Measurements from ENCODE around the gene SAMD13.

The SAMD13 gene

GRCh38 chr1:84272401-84272800 is 29.1 kb upstream of the SAMD13 start:
- Histone ChIP-seq H4K8ac (ENCODE audit: low read depth, low read length) (no peak overlapping the region), H3K4me2 (ENCODE audit: insufficient read depth, low read length, poor library complexity, severe bottlenecking) (no peak overlapping the region), H3K9me3 (replicated peaks in 1 of 2; ENCODE audit: control insufficient read depth in 2 of 2, insufficient read depth in 1 of 2, low read depth in 1 of 2, low read length in 2 of 2) (no peaks in the 10 kb centered on the region), H3K18ac (ENCODE audit: low read length) (no peak overlapping the region), H2AK5ac (ENCODE audit: low read depth, low read length) (no peak overlapping the region), H2BK15ac (ENCODE audit: low read length) (no peak overlapping the region), H3K79me1 (ENCODE audit: low read depth, low read length) (no peaks in the 10 kb centered on the region), H2AFZ (ENCODE audit: low read length) (no peak overlapping the region), H4K91ac (ENCODE audit: low read depth, low read length, poor library complexity) (no peak overlapping the region), H3K4ac (ENCODE audit: low read length) (no peak overlapping the region), H3K4me3 (ENCODE audit: low read length in 2 of 2) (no peak overlapping the region), H3K27me3 (ENCODE audit: control insufficient read depth in 3 of 3, insufficient read depth in 3 of 3, low read depth in 1 of 3, low read length in 3 of 3) (peaks cover 0 to 3% (median 0%) of the 10 kb centered on the region in 3 experiments), H2BK120ac (ENCODE audit: low read depth, low read length) (no peak overlapping the region), H2BK12ac (ENCODE audit: low read length) (no peak overlapping the region), H3K14ac (ENCODE audit: low read length) (no peak overlapping the region), H3K27ac (replicated peaks; ENCODE audit: low read length) (no peak overlapping the region), H3K36me3 (replicated peaks in 1 of 2; ENCODE audit: control insufficient read depth in 2 of 2, insufficient read depth in 2 of 2, low read length in 2 of 2) (no peaks in the 10 kb centered on the region), H3K9ac (ENCODE audit: low read depth, low read length, poor library complexity) (no peak overlapping the region), H2BK5ac (ENCODE audit: low read length) (no peak overlapping the region), H3K4me1 (ENCODE audit: control insufficient read depth in 2 of 2, insufficient read depth in 1 of 2, low read depth in 1 of 2, low read length in 2 of 2) (peaks cover 2 to 6% of the 10 kb centered on the region in 2 donors), H3K23ac (ENCODE audit: low read depth, low read length, poor library complexity) (no peak overlapping the region)
- DNase-seq (ENCODE audit: low spot score), result no peak
- WGBS, 2 donors (ENCODE audit: extremely low coverage in 2 of 2, insufficient read length in 2 of 2, insufficient replicate concordance in 1 of 2), result no CpG with 5 or more reads among the region's 1 CpG

DNA sequence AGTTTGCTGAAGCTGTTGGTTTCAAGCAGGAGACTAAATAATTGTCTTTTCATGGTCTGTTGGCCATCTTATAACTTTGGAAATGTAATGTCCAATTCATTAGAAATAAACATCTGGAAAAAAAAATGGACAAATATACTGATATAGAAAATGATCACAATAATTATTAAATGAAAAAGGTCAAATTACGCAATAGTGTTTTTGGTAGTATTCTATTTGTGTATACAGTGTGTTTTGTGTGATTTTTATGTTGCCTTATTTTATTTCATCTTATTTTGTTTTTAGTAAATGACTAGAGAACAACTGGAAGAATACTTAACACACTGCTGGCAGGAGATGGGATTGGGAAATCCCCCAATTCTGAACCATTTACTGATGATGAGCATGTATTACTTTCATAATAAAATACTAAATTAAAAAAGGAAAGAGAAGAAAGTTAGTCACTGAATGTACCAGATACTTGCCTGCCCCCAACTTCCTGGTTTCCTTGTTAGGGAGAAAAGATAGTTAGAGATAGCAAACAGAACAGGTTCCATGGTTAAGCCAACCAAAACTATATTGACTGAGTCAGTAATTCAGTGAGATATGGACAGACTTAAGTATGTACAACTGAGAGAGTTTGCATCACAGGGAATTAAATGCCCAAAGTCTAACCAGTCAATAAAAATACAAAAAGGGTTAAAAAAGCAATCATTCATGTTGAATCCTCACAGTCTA is 24.0 kb upstream of the SAMD13 start:
- no peak overlapping the region for H2BK15ac ChIP-seq (ENCODE audit: low read length)
- H3K27ac ChIP-seq (replicated peaks; ENCODE audit: low read length), result no peak overlapping the region
- H2BK12ac ChIP-seq (ENCODE audit: low read length), result no peak overlapping the region
- H3K18ac ChIP-seq (ENCODE audit: low read length), result no peak overlapping the region
- no peak overlapping the region for H2AK5ac ChIP-seq (ENCODE audit: low read depth, low read length)
- no peak overlapping the region for H2BK120ac ChIP-seq (ENCODE audit: low read depth, low read length)
- H3K23ac ChIP-seq (ENCODE audit: low read depth, low read length, poor library complexity), result no peak overlapping the region
- WGBS, 2 donors (ENCODE audit: extremely low coverage in 2 of 2, insufficient read length in 2 of 2, insufficient replicate concordance in 1 of 2), result no CpG with 5 or more reads among the region's 1 CpG
- H2AFZ ChIP-seq (ENCODE audit: low read length), result no peak overlapping the region
- H4K8ac ChIP-seq (ENCODE audit: low read depth, low read length), result no peak overlapping the region
- H3K9ac ChIP-seq (ENCODE audit: low read depth, low read length, poor library complexity), result no peak overlapping the region
- H3K4me2 ChIP-seq (ENCODE audit: insufficient read depth, low read length, poor library complexity, severe bottlenecking), result no peak overlapping the region
- H3K4me1 ChIP-seq (ENCODE audit: control insufficient read depth in 2 of 2, insufficient read depth in 1 of 2, low read depth in 1 of 2, low read length in 2 of 2), result no peaks in the 10 kb centered on the region
- H3K79me1 ChIP-seq (ENCODE audit: low read depth, low read length), result no peaks in the 10 kb centered on the region
- no peak overlapping the region for H3K4ac ChIP-seq (ENCODE audit: low read length)
- no peak for DNase-seq (ENCODE audit: low spot score)
- peaks cover 0 to 3% (median 0%) of the 10 kb centered on the region in 3 experiments for H3K27me3 ChIP-seq (ENCODE audit: control insufficient read depth in 3 of 3, insufficient read depth in 3 of 3, low read depth in 1 of 3, low read length in 3 of 3)
- H3K9me3 ChIP-seq (replicated peaks in 1 of 2; ENCODE audit: control insufficient read depth in 2 of 2, insufficient read depth in 1 of 2, low read depth in 1 of 2, low read length in 2 of 2), result no peaks in the 10 kb centered on the region
- no peak overlapping the region for H2BK5ac ChIP-seq (ENCODE audit: low read length)
- H3K14ac ChIP-seq (ENCODE audit: low read length), result no peak overlapping the region
- H3K36me3 ChIP-seq (replicated peaks in 1 of 2; ENCODE audit: control insufficient read depth in 2 of 2, insufficient read depth in 2 of 2, low read length in 2 of 2), result no peaks in the 10 kb centered on the region
- no peak overlapping the region for H3K4me3 ChIP-seq (ENCODE audit: low read length in 2 of 2)
- no peak overlapping the region for H4K91ac ChIP-seq (ENCODE audit: low read depth, low read length, poor library complexity)

DNA sequence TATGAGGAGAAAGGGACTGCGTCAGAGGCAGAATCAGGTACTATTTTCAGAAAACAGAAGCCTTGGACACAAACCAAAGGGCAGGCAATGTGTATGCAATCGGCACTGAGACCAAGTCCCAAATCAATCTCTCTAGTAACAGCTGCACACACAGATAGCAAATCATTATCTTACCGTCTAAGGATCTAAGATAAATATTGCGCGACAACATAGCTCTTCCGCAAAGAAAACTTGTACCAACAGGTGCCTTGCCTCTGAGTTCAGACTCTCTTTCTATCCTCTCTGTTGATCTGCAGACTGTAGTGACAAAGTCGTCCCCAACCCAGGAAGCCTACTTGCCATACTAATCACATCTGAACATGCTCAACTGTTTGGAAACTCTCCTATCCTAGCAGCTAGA is 22.6 kb upstream of the SAMD13 start:
- Histone ChIP-seq H3K27ac (replicated peaks; ENCODE audit: low read length) (no peak overlapping the region), H3K4me2 (ENCODE audit: insufficient read depth, low read length, poor library complexity, severe bottlenecking) (no peak overlapping the region), H3K36me3 (replicated peaks in 1 of 2; ENCODE audit: control insufficient read depth in 2 of 2, insufficient read depth in 2 of 2, low read length in 2 of 2) (no peaks in the 10 kb centered on the region), H4K91ac (ENCODE audit: low read depth, low read length, poor library complexity) (no peak overlapping the region), H3K14ac (ENCODE audit: low read length) (no peak overlapping the region), H3K4me3 (ENCODE audit: low read length in 2 of 2) (no peak overlapping the region), H3K4me1 (ENCODE audit: control insufficient read depth in 2 of 2, insufficient read depth in 1 of 2, low read depth in 1 of 2, low read length in 2 of 2) (no peaks in the 10 kb centered on the region), H3K27me3 (ENCODE audit: control insufficient read depth in 3 of 3, insufficient read depth in 3 of 3, low read depth in 1 of 3, low read length in 3 of 3) (peaks cover 0 to 3% (median 0%) of the 10 kb centered on the region in 3 experiments), H3K9me3 (replicated peaks in 1 of 2; ENCODE audit: control insufficient read depth in 2 of 2, insufficient read depth in 1 of 2, low read depth in 1 of 2, low read length in 2 of 2) (no peaks in the 10 kb centered on the region), H3K23ac (ENCODE audit: low read depth, low read length, poor library complexity) (no peak overlapping the region), H2AFZ (ENCODE audit: low read length) (no peak overlapping the region), H3K4ac (ENCODE audit: low read length) (no peak overlapping the region), H2BK12ac (ENCODE audit: low read length) (no peak overlapping the region), H2BK5ac (ENCODE audit: low read length) (no peak overlapping the region), H3K9ac (ENCODE audit: low read depth, low read length, poor library complexity) (no peak overlapping the region), H3K79me1 (ENCODE audit: low read depth, low read length) (no peaks in the 10 kb centered on the region), H2AK5ac (ENCODE audit: low read depth, low read length) (no peak overlapping the region), H2BK120ac (ENCODE audit: low read depth, low read length) (no peak overlapping the region), H4K8ac (ENCODE audit: low read depth, low read length) (no peak overlapping the region), H2BK15ac (ENCODE audit: low read length) (no peak overlapping the region), H3K18ac (ENCODE audit: low read length) (no peak overlapping the region)
- no CpG with 5 or more reads among the region's 7 CpGs for WGBS, 2 donors (ENCODE audit: extremely low coverage in 2 of 2, insufficient read length in 2 of 2, insufficient replicate concordance in 1 of 2)
- no peak for DNase-seq (ENCODE audit: low spot score)

DNA sequence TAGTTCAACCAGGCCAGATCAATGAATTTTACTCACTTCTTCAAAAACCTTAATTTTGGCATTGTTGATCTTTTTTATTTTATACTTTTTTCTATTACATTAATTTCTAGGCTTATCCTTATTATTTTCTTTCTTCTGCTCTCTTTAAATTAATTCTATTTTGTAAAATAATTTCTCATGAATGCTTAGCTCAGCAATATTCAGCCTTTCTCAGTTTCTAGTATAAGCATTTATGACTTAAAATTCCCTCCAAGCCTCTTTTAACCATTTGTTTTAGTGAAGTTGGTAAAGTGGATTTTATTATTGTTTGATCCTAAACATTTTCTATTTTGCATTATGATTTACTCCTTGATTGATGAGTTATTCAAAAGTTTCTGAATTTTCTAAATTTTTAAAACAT is 20.6 kb upstream of the SAMD13 start:
- no peak overlapping the region for H3K18ac ChIP-seq (ENCODE audit: low read length)
- no peak for DNase-seq (ENCODE audit: low spot score)
- no peaks in the 10 kb centered on the region for H3K36me3 ChIP-seq (replicated peaks in 1 of 2; ENCODE audit: control insufficient read depth in 2 of 2, insufficient read depth in 2 of 2, low read length in 2 of 2)
- H3K14ac ChIP-seq (ENCODE audit: low read length), result no peak overlapping the region
- no peak overlapping the region for H3K4me3 ChIP-seq (ENCODE audit: low read length in 2 of 2)
- H3K4ac ChIP-seq (ENCODE audit: low read length), result no peak overlapping the region
- H3K27me3 ChIP-seq (ENCODE audit: control insufficient read depth in 3 of 3, insufficient read depth in 3 of 3, low read depth in 1 of 3, low read length in 3 of 3), result peaks cover 0 to 9% (median 0%) of the 10 kb centered on the region in 3 experiments
- no peak overlapping the region for H3K23ac ChIP-seq (ENCODE audit: low read depth, low read length, poor library complexity)
- H2BK120ac ChIP-seq (ENCODE audit: low read depth, low read length), result no peak overlapping the region
- H3K79me1 ChIP-seq (ENCODE audit: low read depth, low read length), result no peaks in the 10 kb centered on the region
- H3K9ac ChIP-seq (ENCODE audit: low read depth, low read length, poor library complexity), result no peak overlapping the region
- H2BK12ac ChIP-seq (ENCODE audit: low read length), result no peak overlapping the region
- H4K8ac ChIP-seq (ENCODE audit: low read depth, low read length), result no peak overlapping the region
- no peak overlapping the region for H2AFZ ChIP-seq (ENCODE audit: low read length)
- H3K27ac ChIP-seq (replicated peaks; ENCODE audit: low read length), result no peak overlapping the region
- H2AK5ac ChIP-seq (ENCODE audit: low read depth, low read length), result no peak overlapping the region
- H2BK15ac ChIP-seq (ENCODE audit: low read length), result no peak overlapping the region
- no peaks in the 10 kb centered on the region for H3K9me3 ChIP-seq (replicated peaks in 1 of 2; ENCODE audit: control insufficient read depth in 2 of 2, insufficient read depth in 1 of 2, low read depth in 1 of 2, low read length in 2 of 2)
- no peak overlapping the region for H4K91ac ChIP-seq (ENCODE audit: low read depth, low read length, poor library complexity)
- H2BK5ac ChIP-seq (ENCODE audit: low read length), result no peak overlapping the region
- H3K4me1 ChIP-seq (ENCODE audit: control insufficient read depth in 2 of 2, insufficient read depth in 1 of 2, low read depth in 1 of 2, low read length in 2 of 2), result no peaks in the 10 kb centered on the region
- no peak overlapping the region for H3K4me2 ChIP-seq (ENCODE audit: insufficient read depth, low read length, poor library complexity, severe bottlenecking)

Measured in neuronal stem cell (in vitro differentiated cells).